ENCODE measurements around the gene SBF2. TPM values are rescaled to one million over a fixed set of nuclear protein-coding genes. Genes with fewer than 3 reads are reported as not detected.

Gene SBF2
- total and polyA plus RNA-seq, 2 donors (not counting 1 experiment from before 2014, with no cell fraction given), result 5.6 to 17.7 TPM

DNA sequence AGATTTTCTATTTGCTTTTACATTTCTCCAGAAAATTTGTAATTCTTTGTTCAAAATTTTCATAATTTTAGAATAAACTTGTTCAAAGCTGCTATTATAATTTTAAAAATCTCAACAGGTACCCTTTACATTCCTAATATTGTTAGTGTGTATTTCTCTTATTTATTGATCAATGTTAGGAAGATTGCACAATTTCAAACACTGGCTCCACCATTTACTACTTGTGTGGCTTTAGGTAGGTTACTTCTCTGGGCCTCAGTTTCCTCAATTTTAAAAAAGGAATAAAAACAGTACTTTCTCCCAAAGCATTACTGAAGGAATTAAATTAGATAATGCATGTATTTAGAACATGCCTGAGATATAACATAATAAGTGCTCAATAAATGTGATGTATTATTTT lies 180.2 kb downstream of the SBF2 start:
- Histone ChIP-seq H3K9me3 (ENCODE audit: control extremely low read depth in 1 of 3, control insufficient read depth in 2 of 3, insufficient read depth in 1 of 3, low read length in 2 of 3) (peaks cover 0 to 2% (median 0%) of the 10 kb centered on the region in 3 donors), H3K4me3 (ENCODE audit: control extremely low read depth in 1 of 5, extremely low read depth in 1 of 5, insufficient read depth in 1 of 5, low read depth in 2 of 5, low read length in 4 of 5) (no peak overlapping the region), H4K20me1 (ENCODE audit: control insufficient read depth, insufficient read depth, low read length, poor library complexity, severe bottlenecking) (no peaks in the 10 kb centered on the region), H3K36me3 (replicated peaks in 1 of 2; ENCODE audit: control extremely low read depth in 1 of 2, control insufficient read depth in 1 of 2, extremely low read depth in 1 of 2, insufficient read depth in 2 of 2, low read length in 1 of 2) (no peaks in the 10 kb centered on the region), H3K9ac (ENCODE audit: low read length) (no peak overlapping the region), H3K4me2 (replicated peaks; ENCODE audit: low read depth, low read length, poor library complexity, severe bottlenecking) (no peak overlapping the region), H3K79me2 (ENCODE audit: control insufficient read depth, insufficient read depth, low read length) (no peaks in the 10 kb centered on the region), H3K27ac (ENCODE audit: low read length in 2 of 2) (no peak overlapping the region), H3K27me3 (replicated peaks in 1 of 4; ENCODE audit: control extremely low read depth in 1 of 4, control insufficient read depth in 3 of 4, insufficient read depth in 4 of 4, low read length in 3 of 4) (no peaks in the 10 kb centered on the region), H2AFZ (ENCODE audit: insufficient read depth, low read depth, low read length, poor library complexity, severe bottlenecking) (no peak overlapping the region), H3K4me1 (ENCODE audit: control insufficient read depth in 2 of 2, insufficient read depth in 2 of 2, low read length in 2 of 2) (no peaks in the 10 kb centered on the region)
- Mint-ChIP-seq H3K9me3 (ENCODE audit: insufficient read depth) (peaks cover 7% of the 10 kb centered on the region), H3K4me1 (no peaks in the 10 kb centered on the region), H3K4me3 (no peak overlapping the region), H3K27me3 (no peaks in the 10 kb centered on the region), H3K27ac (no peak overlapping the region)
- POLR2A ChIA-PET, result no interaction called here
- ATAC-seq (ENCODE audit: low read depth) (no peak), DNase-seq (no peak)
- CTCF ChIA-PET, result interaction anchor here (0.7 kb wide), 1 partner anchor 213 kb away, joined by 6 read pairs; no protein-coding TSS in a partner anchor
- intact Hi-C loops (cut with micrococcal nuclease), result no loop called here
- TF ChIP-seq, protein P1, sequence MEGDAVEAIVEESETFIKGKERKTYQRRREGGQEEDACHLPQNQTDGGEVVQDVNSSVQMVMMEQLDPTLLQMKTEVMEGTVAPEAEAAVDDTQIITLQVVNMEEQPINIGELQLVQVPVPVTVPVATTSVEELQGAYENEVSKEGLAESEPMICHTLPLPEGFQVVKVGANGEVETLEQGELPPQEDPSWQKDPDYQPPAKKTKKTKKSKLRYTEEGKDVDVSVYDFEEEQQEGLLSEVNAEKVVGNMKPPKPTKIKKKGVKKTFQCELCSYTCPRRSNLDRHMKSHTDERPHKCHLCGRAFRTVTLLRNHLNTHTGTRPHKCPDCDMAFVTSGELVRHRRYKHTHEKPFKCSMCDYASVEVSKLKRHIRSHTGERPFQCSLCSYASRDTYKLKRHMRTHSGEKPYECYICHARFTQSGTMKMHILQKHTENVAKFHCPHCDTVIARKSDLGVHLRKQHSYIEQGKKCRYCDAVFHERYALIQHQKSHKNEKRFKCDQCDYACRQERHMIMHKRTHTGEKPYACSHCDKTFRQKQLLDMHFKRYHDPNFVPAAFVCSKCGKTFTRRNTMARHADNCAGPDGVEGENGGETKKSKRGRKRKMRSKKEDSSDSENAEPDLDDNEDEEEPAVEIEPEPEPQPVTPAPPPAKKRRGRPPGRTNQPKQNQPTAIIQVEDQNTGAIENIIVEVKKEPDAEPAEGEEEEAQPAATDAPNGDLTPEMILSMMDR (IDR thresholded peaks at IDR 0.05), result no peak
- TF ChIP-seq EZH2 (IDR thresholded peaks at IDR 0.05; ENCODE audit: borderline replicate concordance, insufficient read depth, low read depth, low read length, poor library complexity, severe bottlenecking), result no peak

DNA sequence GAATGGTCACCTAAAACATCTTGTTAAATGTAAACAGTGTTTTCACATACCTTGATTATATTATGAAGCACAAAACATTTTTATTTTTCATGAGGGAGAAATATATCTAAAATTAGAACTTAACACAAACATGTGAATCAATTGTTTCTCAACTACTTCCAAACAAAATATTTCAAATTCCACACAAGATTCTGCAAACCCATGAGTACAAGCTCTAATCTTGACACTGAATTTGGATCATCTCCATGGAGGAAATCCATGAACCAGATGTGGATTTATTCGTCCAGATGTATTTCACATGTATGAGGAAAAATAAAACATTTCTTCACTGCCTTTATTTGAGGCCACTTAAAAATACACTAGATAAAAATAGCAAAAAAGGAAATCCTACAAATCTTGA lies 184.2 kb downstream of the SBF2 start:
- peaks cover 3% of the 10 kb centered on the region for H3K9me3 Mint-ChIP-seq (ENCODE audit: insufficient read depth)
- ATAC-seq (ENCODE audit: low read depth) (no peak), DNase-seq (no peak)
- Histone ChIP-seq H3K36me3 (replicated peaks in 1 of 2; ENCODE audit: control extremely low read depth in 1 of 2, control insufficient read depth in 1 of 2, extremely low read depth in 1 of 2, insufficient read depth in 2 of 2, low read length in 1 of 2) (no peaks in the 10 kb centered on the region), H4K20me1 (ENCODE audit: control insufficient read depth, insufficient read depth, low read length, poor library complexity, severe bottlenecking) (no peaks in the 10 kb centered on the region), H3K4me3 (ENCODE audit: control extremely low read depth in 1 of 5, extremely low read depth in 1 of 5, insufficient read depth in 1 of 5, low read depth in 2 of 5, low read length in 4 of 5) (no peak overlapping the region), H3K79me2 (ENCODE audit: control insufficient read depth, insufficient read depth, low read length) (no peaks in the 10 kb centered on the region), H2AFZ (ENCODE audit: insufficient read depth, low read depth, low read length, poor library complexity, severe bottlenecking) (no peak overlapping the region), H3K4me1 (ENCODE audit: control insufficient read depth in 2 of 2, insufficient read depth in 2 of 2, low read length in 2 of 2) (no peaks in the 10 kb centered on the region), H3K9ac (ENCODE audit: low read length) (no peak overlapping the region), H3K9me3 (ENCODE audit: control extremely low read depth in 1 of 3, control insufficient read depth in 2 of 3, insufficient read depth in 1 of 3, low read length in 2 of 3) (no peaks in the 10 kb centered on the region), H3K4me2 (replicated peaks; ENCODE audit: low read depth, low read length, poor library complexity, severe bottlenecking) (no peak overlapping the region), H3K27ac (ENCODE audit: low read length in 2 of 2) (no peak overlapping the region), H3K27me3 (replicated peaks in 1 of 4; ENCODE audit: control extremely low read depth in 1 of 4, control insufficient read depth in 3 of 4, insufficient read depth in 4 of 4, low read length in 3 of 4) (no peaks in the 10 kb centered on the region)
- intact Hi-C loops (cut with micrococcal nuclease), result no loop called here
- CTCF ChIA-PET, result no interaction called here
- WGBS (ENCODE audit: insufficient coverage), result no CpG with 5 or more reads among the region's 1 CpG
- no peak overlapping the region for H3K27ac Mint-ChIP-seq
- H3K4me3 Mint-ChIP-seq, result no peak overlapping the region
- POLR2A ChIA-PET, result interaction anchor here (0.6 kb wide), 1 partner anchor 617 kb away, joined by 5 read pairs; no protein-coding TSS in a partner anchor
- no peak for TF ChIP-seq EZH2 (IDR thresholded peaks at IDR 0.05; ENCODE audit: borderline replicate concordance, insufficient read depth, low read depth, low read length, poor library complexity, severe bottlenecking)
- TF ChIP-seq, protein P1 (IDR thresholded peaks at IDR 0.05), result no peak
- no peaks in the 10 kb centered on the region for H3K27me3 Mint-ChIP-seq
- no peaks in the 10 kb centered on the region for H3K4me1 Mint-ChIP-seq

Measured in B cell (primary cell).